H9 (cell line): Measurements from ENCODE around the gene ZNF81. TPM values are rescaled to one million over a fixed set of nuclear protein-coding genes. Genes with fewer than 3 reads are reported as not detected.

Experiments used
- DNase-seq: peaks from one replicate; pipeline ENCODE4 v3.0.0-alpha.2; 2017
- H2AFZ ChIP-seq: one replicate; pipeline ENCODE4 v1.6.1; 2013; ENCODE audit warnings: mild to moderate bottlenecking, low read length, control low read depth, moderate library complexity
- H2AK5ac ChIP-seq: 2 replicates; pipeline ENCODE4 v1.6.1; 2013; ENCODE audit warnings: low read length, control low read depth, mixed read lengths; ENCODE audit not compliant: insufficient read length
- H2BK120ac ChIP-seq: one replicate; pipeline ENCODE4 v1.6.1; 2013; ENCODE audit warnings: low read depth, mild to moderate bottlenecking, low read length, control low read depth, inconsistent platforms; ENCODE audit not compliant: poor library complexity, severe bottlenecking
- H2BK12ac ChIP-seq: 2 replicates; pipeline ENCODE4 v1.6.1; 2013; ENCODE audit warnings: low read length, control low read depth, mixed read lengths, low read depth; ENCODE audit not compliant: insufficient read length
- H2BK15ac ChIP-seq: 2 replicates; pipeline ENCODE4 v1.6.1; 2013; ENCODE audit warnings: low read depth, low read length, control low read depth
- H2BK20ac ChIP-seq: one replicate; pipeline ENCODE4 v1.6.1; 2013; ENCODE audit warnings: low read depth, mild to moderate bottlenecking, low read length, control low read depth, inconsistent platforms; ENCODE audit not compliant: poor library complexity, severe bottlenecking
- H2BK5ac ChIP-seq: 2 replicates; pipeline ENCODE4 v1.6.1; 2013; ENCODE audit warnings: low read length, control low read depth, mixed read lengths; ENCODE audit not compliant: insufficient read length
- H3K14ac ChIP-seq: 2 replicates; pipeline ENCODE4 v1.6.1; 2013; ENCODE audit warnings: low read length, control low read depth; ENCODE audit not compliant: insufficient read depth
- H3K18ac ChIP-seq: 2 replicates; pipeline ENCODE4 v1.6.1; 2013; ENCODE audit warnings: low read depth, mild to moderate bottlenecking, mixed read lengths, low read length, control low read depth; ENCODE audit not compliant: insufficient read length
- H3K23ac ChIP-seq: 2 replicates; pipeline ENCODE4 v1.6.1; 2013; ENCODE audit warnings: low read length, control low read depth, mixed read lengths, low read depth; ENCODE audit not compliant: insufficient read length
- H3K23me2 ChIP-seq: 2 replicates; pipeline ENCODE4 v1.6.1; 2013; ENCODE audit warnings: low read depth, mild to moderate bottlenecking, mixed read lengths, low read length, control low read depth; ENCODE audit not compliant: insufficient read length, poor library complexity, severe bottlenecking
- H3K27ac ChIP-seq: 2 replicates; pipeline ENCODE4 v1.5.1; 2013; ENCODE audit warnings: low read length, control low read depth, mixed read lengths, low read depth; ENCODE audit not compliant: insufficient read length
- H3K27me3 ChIP-seq: 2 replicates; pipeline ENCODE4 v1.6.1; 2013; ENCODE audit warnings: low read length, control low read depth, inconsistent platforms; ENCODE audit not compliant: insufficient read depth
- H3K4ac ChIP-seq: 2 replicates; pipeline ENCODE4 v1.6.1; 2013; ENCODE audit warnings: low read depth, mild to moderate bottlenecking, control low read depth, inconsistent platforms, low read length, moderate library complexity
- H3K4me1 ChIP-seq: 2 replicates; pipeline ENCODE4 v1.6.1; 2013; ENCODE audit warnings: low read length, control low read depth, inconsistent platforms; ENCODE audit not compliant: insufficient read depth
- H3K4me2 ChIP-seq: 2 replicates; pipeline ENCODE4 v1.6.1; 2013; ENCODE audit warnings: low read length, control low read depth, mixed read lengths; ENCODE audit not compliant: insufficient read length, insufficient read depth
- H3K56ac ChIP-seq: 2 replicates; pipeline ENCODE4 v1.6.1; 2013; ENCODE audit warnings: low read depth, mild to moderate bottlenecking, mixed read lengths, low read length, control low read depth; ENCODE audit not compliant: insufficient read length
- H3K79me1 ChIP-seq: 2 replicates; pipeline ENCODE4 v1.6.1; 2013; ENCODE audit warnings: low read depth, mild to moderate bottlenecking, moderate library complexity, low read length, control low read depth, inconsistent platforms; ENCODE audit not compliant: insufficient read depth, poor library complexity, severe bottlenecking
- H3K79me2 ChIP-seq: 2 replicates; pipeline ENCODE4 v1.6.1; 2013; ENCODE audit warnings: low read length, control low read depth, inconsistent platforms; ENCODE audit not compliant: insufficient read depth
- H3K9ac ChIP-seq: 2 replicates; pipeline ENCODE4 v1.6.1; 2013; ENCODE audit warnings: low read length, control low read depth, mixed read lengths; ENCODE audit not compliant: insufficient read length; ENCODE audit errors: extremely low read depth
- H3K9me3 ChIP-seq: one replicate; pipeline ENCODE4 v1.6.1; 2013; ENCODE audit warnings: low read depth, low read length, inconsistent platforms; ENCODE audit not compliant: control insufficient read depth
- H3T11ph ChIP-seq: one replicate; pipeline ENCODE4 v1.6.1; 2013; ENCODE audit warnings: mild to moderate bottlenecking, low read length, control low read depth, inconsistent platforms
- H4K20me1 ChIP-seq: one replicate; pipeline ENCODE4 v1.6.1; 2013; ENCODE audit not compliant: control insufficient read depth, insufficient read length, insufficient read depth
- H4K5ac ChIP-seq: 2 replicates; pipeline ENCODE4 v1.6.1; 2013; ENCODE audit warnings: low read depth, mild to moderate bottlenecking, mixed read lengths, low read length, control low read depth; ENCODE audit not compliant: insufficient read length
- H4K8ac ChIP-seq: replicated peaks from 2 replicates; pipeline ENCODE4 v1.6.1; 2013; ENCODE audit warnings: low read length, control low read depth, mixed read lengths, low read depth; ENCODE audit not compliant: insufficient read length
- H4K91ac ChIP-seq: 2 replicates; pipeline ENCODE4 v1.6.1; 2013; ENCODE audit warnings: low read depth, mild to moderate bottlenecking, moderate library complexity, mixed read lengths, low read length, control low read depth; ENCODE audit not compliant: insufficient read length
- H3K27ac Mint-ChIP-seq, 3 experiments: 2 replicates in 2 of 3; 3 replicates in 1 of 3; pipeline ENCODE4 v1.8.0; 2020 to 2021; ENCODE audit warnings: mixed read lengths in 3 of 3, mild to moderate bottlenecking in 1 of 3, moderate library complexity in 1 of 3
- H3K27me3 Mint-ChIP-seq: 2 replicates; pipeline ENCODE4 v1.8.0; 2021; ENCODE audit warnings: low read depth, mild to moderate bottlenecking, moderate library complexity, mixed read lengths
- H3K36me3 Mint-ChIP-seq, 3 experiments: 2 replicates in 2 of 3; 3 replicates in 1 of 3; pipeline ENCODE4 v1.8.0; 2020 to 2021; ENCODE audit warnings: low read depth in 3 of 3, mixed read lengths in 3 of 3; ENCODE audit not compliant: insufficient read depth in 1 of 3
- H3K4me1 Mint-ChIP-seq, 2 experiments: 2 replicates each; pipeline ENCODE4 v1.8.0; 2020; ENCODE audit warnings: mixed read lengths in 2 of 2
- H3K4me3 Mint-ChIP-seq, 2 experiments: 2 replicates in 1 of 2; 3 replicates in 1 of 2; pipeline ENCODE4 v1.8.0; 2020 to 2021; ENCODE audit warnings: mild to moderate bottlenecking in 2 of 2, mixed read lengths in 2 of 2, moderate library complexity in 1 of 2
- H3K9me3 Mint-ChIP-seq, 2 experiments: 2 replicates in 1 of 2; 3 replicates in 1 of 2; pipeline ENCODE4 v1.8.0; 2020; ENCODE audit warnings: mild to moderate bottlenecking in 2 of 2, mixed read lengths in 2 of 2, moderate library complexity in 1 of 2
- WGBS: extraction: QIAGEN DNeasy Blood & Tissue Kit; methylation state at CpG from one replicate; pipeline ENCODE4 v1.1.7; 2013; ENCODE audit warnings: missing lambda C conversion rate, low lambda C conversion rate, mixed read lengths; ENCODE audit not compliant: insufficient read length; ENCODE audit errors: extremely low coverage; 5-methylcytosine and 5-hydroxymethylcytosine counted together
- total RNA-seq: library from RNA; stranded (reverse); gene quantifications from 2 replicates; pipeline ENCODE4 v1.2.1, GENCODE V29; 2021
- TF ChIP-seq, protein P1 (sequence below): fragments of 200-600 bp; sonication (generic); conservative IDR thresholded peaks from 3 replicates; pipeline ENCODE4 v1.8.0; 2021; ENCODE audit warnings: antibody characterized with exemption, mild to moderate bottlenecking

ZNF81 gene
- total RNA-seq, 1 experiment from 2014 or later = 11.0 TPM

DNA sequence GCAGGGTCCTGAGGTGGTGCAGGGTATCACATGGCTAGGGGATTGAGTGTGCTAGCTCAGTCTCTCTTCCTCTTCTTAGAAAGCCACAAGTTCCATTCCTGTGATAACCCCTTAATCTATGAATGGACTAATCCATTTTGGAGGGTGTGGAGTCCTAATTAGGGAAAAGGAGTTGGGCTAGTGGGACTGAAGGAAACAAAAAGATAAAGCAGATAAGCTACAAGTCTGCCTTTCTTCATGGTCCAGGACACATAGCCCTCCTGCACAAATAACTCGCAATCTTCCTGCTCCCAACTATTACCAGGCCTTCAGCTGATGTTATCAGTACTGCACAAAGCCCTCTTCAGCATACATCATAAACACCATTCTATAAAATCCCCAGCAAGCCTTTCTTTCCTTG lies 44.2 kb downstream of the ZNF81 start:
- no peak overlapping the region for H4K8ac ChIP-seq
- WGBS = no CpG with 5 or more reads among the region's 1 CpG
- H3K4me1 ChIP-seq = no peaks in the 10 kb centered on the region
- no peak overlapping the region for H2BK20ac ChIP-seq
- no peak overlapping the region for H3K4ac ChIP-seq
- Mint-ChIP-seq H3K4me1 (no peaks in the 10 kb centered on the region), H3K36me3 (peaks cover 34 to 56% (median 43%) of the 10 kb centered on the region in 3 experiments), H3K4me3 (no peak overlapping the region), H3K27me3 (no peaks in the 10 kb centered on the region), H3K27ac (no peak overlapping the region), H3K9me3 (peaks cover 71 to 83% of the 10 kb centered on the region in 2 experiments)
- no peak overlapping the region for H3K18ac ChIP-seq
- no peak overlapping the region for H2AFZ ChIP-seq
- DNase-seq = no peak
- H3K27me3 ChIP-seq = no peaks in the 10 kb centered on the region
- H4K5ac ChIP-seq = no peak overlapping the region
- no peak overlapping the region for H4K91ac ChIP-seq
- TF ChIP-seq, protein P1, sequence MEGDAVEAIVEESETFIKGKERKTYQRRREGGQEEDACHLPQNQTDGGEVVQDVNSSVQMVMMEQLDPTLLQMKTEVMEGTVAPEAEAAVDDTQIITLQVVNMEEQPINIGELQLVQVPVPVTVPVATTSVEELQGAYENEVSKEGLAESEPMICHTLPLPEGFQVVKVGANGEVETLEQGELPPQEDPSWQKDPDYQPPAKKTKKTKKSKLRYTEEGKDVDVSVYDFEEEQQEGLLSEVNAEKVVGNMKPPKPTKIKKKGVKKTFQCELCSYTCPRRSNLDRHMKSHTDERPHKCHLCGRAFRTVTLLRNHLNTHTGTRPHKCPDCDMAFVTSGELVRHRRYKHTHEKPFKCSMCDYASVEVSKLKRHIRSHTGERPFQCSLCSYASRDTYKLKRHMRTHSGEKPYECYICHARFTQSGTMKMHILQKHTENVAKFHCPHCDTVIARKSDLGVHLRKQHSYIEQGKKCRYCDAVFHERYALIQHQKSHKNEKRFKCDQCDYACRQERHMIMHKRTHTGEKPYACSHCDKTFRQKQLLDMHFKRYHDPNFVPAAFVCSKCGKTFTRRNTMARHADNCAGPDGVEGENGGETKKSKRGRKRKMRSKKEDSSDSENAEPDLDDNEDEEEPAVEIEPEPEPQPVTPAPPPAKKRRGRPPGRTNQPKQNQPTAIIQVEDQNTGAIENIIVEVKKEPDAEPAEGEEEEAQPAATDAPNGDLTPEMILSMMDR = no peak
- no peak overlapping the region for H2BK120ac ChIP-seq
- no peak overlapping the region for H3K23ac ChIP-seq
- H3K9ac ChIP-seq = no peak overlapping the region
- H2BK15ac ChIP-seq = no peak overlapping the region
- H3K27ac ChIP-seq = no peak overlapping the region
- no peaks in the 10 kb centered on the region for H4K20me1 ChIP-seq
- H3K79me1 ChIP-seq = no peaks in the 10 kb centered on the region
- H3T11ph ChIP-seq = no peak overlapping the region
- no peak overlapping the region for H3K14ac ChIP-seq
- H2AK5ac ChIP-seq = no peak overlapping the region
- H3K79me2 ChIP-seq = no peaks in the 10 kb centered on the region
- no peak overlapping the region for H2BK12ac ChIP-seq
- H3K4me2 ChIP-seq = no peak overlapping the region
- H3K56ac ChIP-seq = no peak overlapping the region
- H2BK5ac ChIP-seq = no peak overlapping the region
- peaks cover 52% of the 10 kb centered on the region for H3K9me3 ChIP-seq
- H3K23me2 ChIP-seq = no peaks in the 10 kb centered on the region
